GM19238 (cell line): ENCODE data around the gene CORO2B.

Experiments
- DNase-seq: peaks from one replicate; pipeline ENCODE4 v3.0.0; 2011; ENCODE audit warnings: low spot score; ENCODE audit not compliant: insufficient read length

CORO2B gene

GRCh38 chr15:68589783-68590710 lies 11.3 kb downstream of the CORO2B start:
- no peak for DNase-seq

DNA sequence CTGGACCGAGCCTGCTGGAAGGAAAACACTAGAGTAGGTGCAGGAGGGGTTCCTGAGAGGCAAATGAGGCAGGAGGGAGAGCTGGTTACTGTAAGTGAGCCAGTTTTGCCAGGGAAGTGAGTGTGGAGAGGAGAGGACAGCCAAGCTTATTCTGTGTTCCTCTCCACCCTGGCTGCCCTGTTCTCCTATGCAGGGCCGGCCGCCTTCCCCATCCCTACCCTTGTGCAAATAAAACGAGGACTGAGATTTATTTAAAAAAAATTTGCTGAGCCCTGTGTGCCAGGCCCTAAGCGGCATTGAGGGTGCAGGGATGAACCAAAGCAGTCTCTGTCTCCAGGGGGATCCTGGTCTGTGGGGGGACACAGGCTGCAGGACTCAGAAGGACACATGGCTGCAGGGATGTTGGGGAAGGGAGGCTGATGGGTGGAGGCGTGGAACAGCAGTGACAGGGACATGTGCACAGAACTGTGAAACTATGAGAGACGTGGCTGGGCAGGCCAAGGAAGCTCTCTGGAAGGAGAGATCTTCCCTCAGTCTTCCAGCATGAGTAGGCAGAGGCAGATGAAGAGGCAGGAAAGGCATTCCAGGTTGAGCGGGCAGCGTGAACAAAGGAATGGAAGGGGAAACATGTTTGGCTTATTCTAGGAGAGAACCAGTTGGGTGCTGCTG lies 12.1 kb downstream of the CORO2B start:
- no peak for DNase-seq

DNA sequence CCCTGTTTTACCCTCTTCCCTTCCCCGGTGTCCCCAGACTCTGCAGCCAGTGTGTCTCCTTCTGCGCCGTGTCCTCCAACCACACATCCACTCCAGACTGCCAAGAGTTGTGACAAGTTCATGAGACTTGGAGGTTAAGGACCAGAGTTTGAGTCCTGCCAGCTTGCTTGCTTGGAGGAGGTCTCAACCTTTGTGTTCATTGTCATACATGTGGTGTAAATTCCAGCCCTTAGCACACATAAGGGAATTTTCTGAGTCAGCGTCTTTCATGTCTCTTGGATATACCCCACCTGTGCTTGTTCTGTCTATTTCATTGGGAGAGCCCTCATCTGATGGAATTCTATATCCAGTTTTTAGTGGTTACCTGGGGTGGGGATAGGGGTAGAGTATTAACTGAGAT lies 13.3 kb downstream of the CORO2B start:
- no peak for DNase-seq

DNA sequence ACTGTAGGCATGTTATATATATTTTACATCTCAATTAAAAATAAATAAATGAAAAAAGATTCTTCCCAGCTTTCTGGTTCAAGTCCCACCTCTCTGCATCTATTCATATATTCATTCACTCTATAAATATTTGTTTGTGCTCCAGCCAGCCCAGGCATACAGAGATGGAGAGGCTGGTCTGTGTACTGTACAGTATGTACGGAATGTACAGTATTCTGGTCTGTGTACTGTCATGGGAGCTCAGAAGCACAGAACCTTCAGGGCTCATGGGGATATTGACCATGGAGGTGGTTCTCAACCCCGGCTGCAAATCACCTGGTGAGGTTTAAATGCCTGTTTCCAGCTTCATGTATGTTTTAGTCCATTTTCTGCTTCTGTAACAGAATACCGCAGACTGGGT lies 13.8 kb downstream of the CORO2B start:
- no peak for DNase-seq

DNA sequence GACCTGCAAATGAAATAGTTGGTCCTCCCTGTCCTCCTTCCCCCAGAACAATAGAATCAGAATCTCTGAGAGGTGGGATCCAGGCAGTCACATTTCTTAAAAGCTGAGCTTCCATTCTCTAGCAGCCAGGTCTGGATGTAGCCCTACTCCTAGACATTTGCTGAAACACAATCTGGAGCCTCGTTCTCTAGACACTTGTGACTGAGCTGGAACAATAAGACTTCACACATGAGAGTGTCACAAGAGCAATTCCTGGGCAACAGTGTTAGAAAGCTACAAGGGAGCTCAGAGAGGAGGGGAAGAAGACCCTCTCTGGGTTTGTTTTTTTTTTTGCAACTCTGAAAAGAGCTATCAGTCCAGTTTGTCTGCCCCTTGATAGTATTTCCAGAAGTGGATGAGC lies 14.5 kb downstream of the CORO2B start:
- no peak for DNase-seq

DNA sequence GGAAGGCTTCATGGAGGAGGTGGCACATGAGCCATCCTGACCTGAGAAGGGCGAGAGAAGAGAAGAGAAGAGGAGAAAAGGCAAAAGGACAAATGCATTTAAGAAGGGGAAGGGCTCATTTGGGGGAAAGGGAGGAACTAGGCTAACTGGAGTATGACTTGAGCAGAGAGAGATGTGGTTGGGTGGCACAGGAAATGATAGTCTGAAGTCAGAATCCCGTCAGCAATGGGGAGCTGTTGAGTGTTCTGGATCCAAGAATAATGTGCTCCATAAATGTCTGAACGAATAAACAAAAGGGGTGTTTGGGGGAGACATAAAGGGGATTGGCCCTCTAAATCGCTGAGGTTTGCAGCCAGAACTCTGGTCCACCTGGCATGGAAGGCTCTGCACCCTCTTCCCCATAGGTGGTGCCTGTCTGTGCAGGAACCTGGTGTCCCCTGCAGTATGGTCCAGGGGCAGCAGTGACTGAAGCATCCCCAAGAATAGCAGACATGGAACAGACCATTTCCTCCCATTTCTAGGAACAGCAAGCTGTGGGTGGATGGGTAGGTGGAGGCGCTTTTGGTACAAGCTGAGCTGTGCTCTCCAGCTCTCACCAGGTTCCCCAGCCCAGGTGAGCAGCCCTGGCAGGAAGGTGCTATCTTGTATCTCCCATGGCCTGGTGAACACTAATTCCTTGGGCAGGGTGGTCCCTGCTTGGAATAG lies 15.2 kb downstream of the CORO2B start:
- no peak for DNase-seq

DNA sequence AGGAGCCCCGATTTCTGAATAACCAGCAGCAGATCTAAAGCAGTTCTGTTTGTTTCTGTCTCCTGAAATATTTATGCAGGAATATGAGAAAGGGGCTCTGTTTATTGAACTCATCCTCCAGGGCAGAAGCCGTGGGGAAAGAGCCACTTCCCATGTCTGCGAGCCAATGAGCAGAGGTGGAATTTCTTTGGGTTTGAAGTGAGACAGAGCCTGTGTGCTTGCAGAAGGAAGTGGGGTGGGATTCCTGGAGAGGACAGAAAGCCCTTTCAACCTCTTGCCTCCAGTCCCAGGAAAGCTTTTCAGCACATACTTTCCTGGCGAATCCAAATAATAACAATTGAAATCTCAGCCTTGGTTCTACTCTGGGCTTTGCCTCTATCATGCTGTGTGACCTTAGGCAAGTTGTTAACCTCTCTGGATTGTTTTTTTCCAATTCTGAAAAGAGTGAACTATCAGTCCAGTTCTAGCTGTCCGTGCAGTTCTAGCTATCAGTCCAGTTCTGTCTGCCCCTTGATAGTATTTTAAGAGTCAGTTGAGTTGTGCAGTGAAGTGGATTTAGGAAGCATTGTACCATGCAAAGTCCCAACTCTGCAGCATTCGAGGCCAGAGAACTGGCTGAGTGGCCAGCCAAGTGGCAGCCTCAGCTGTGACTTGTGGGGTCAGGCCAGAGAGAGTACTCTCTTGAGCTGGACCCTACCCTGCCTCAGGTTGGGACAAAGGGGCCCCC lies 15.9 kb downstream of the CORO2B start:
- no peak for DNase-seq

DNA sequence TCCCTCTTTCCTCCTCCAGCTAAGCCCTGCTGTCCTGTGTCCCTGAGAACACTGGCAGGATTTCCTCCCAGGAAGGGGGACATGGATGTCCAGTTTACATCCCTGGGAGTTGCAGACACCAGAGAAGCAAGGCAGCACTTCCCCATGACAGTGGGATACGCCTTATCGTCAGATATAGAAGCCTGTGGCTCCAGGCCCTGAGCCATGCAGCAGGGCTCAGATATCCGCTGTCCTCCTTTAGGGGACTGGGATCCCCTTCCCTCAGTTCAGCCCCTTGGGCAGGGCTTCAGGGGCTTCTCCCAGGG lies 16.4 kb downstream of the CORO2B start:
- no peak for DNase-seq

DNA sequence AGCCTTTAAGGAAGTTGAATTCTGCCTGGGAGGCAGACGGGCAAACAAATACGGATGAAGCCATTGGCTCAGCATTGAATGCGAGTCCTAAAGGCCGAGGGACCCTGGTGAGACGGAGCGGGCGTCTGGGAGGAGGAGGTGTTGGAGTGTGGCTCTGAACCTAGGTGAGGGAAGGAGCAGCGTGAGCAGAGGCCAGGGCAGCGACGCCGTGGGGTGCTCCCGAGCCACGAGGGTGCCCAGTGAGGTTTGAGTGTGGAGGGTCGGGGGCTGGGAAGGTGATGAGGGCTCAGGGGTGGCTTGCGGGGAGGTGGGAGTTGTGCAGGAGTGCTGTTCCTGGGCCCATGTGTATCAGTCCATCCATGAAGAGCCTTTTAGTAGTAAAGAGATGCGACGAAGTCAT lies 17.0 kb downstream of the CORO2B start:
- no peak for DNase-seq

DNA sequence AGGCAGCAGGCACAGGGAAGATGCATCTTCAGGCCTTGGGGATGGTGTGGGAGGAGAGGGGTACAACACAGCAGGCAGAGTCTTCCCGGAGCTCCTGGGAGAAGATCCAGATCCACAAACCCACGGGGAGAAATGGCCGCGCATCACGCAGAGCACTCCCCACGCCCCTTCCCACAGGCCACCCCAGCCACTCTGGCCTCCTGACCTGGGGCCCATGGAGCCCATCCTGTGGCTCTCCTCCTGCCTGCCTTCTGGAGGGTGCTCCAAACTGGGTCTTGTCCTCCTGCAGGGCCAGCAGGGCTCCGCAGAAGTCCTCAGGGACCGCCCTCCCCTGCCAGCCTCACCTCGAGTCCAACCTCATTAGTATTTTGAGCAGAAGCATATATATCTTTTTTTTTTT lies 17.9 kb downstream of the CORO2B start:
- no peak for DNase-seq

DNA sequence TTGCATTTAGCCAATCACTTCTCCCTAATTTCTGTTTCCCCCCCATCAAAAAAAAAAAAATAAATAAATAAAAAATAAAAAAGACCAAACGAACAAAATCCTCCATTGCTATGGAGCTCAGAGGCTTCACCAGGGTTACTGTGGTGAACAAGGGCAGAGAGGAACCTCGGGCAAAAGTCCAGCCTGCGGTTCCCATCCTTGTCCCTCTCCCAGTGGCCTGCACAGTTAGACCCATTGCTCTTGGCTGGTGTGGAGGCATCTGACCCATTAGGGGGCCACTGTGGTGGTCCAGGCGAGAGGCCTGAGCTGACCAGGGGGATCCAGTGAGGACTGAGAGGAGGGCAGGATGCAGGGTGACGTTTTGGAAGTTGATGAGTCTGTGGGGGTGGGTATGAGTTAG lies 18.8 kb downstream of the CORO2B start:
- DNase-seq, result no peak

DNA sequence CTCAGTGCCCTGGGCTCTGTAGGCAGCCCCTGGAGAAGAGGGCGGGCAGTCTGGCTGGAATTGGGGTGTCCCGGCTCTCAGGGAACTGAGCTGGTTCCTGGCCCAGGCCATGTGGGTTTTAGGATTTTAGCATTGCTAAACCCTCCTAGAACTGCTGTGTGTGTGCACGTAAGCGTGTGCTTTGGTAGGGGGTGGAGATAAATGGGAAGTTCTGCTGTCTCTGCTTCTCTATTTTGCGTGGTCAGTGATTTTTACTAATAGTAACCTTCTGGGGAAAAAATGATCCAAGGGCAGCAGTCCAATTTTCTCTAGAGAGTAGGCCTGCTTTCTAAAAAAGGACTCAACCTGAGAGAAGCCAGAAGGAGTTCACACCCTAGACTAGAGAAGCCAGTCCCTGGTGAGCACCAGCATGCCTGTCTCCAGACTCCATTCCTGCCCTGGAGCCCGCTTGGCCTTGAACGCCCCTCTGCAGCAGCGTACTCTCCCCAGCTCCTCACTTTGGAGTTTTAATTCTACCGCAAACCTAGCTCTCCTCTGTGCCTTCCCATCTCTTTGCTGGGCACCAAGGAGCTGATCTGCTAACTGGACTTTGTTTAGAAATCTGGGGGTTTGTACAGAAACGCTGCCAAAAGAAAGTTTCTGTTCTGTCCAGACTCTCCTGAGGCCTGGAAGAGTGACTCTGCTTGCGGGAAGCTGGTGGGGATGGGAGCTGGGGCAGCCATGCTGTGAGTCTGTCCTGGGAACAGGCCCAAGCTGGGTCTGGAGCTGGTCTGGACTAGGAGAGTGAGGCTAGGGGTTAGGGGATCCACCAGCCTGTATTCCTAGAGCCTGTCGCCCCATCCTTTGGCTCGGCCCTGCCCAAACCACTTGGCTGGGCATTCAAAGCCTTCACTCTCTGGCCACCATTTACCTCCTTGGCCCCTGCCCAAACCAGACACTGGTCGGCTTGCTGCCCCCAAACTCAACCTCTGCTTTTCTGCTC lies 19.7 kb downstream of the CORO2B start:
- DNase-seq, result no peak

GRCh38 chr15:68599153-68599545 lies 20.4 kb downstream of the CORO2B start:
- no peak for DNase-seq

DNA sequence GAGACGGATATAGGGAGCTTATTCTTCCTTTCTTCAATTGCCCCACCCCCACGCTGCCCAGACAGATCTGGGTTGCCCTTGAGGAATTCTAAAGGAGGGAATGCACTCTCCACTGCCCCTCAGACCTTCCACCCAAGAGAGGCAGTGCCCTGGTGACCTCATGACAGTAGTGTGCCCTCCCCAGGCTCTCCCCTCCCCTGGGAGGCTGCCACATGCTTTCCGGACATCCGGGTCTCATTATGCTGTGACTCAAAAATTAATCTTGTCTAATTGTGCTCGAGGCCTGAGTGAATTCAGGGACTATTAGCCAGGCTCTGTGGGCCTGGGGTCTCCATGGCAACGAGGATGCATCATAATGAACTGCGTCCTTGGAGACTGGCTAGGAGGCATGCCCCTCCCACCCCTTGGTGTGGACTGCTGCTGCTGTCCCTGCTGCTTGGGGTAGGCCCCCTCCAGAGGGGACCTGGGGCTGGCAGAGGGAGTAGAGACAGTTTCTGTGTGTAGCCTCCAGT lies 20.8 kb downstream of the CORO2B start:
- DNase-seq, result no peak

DNA sequence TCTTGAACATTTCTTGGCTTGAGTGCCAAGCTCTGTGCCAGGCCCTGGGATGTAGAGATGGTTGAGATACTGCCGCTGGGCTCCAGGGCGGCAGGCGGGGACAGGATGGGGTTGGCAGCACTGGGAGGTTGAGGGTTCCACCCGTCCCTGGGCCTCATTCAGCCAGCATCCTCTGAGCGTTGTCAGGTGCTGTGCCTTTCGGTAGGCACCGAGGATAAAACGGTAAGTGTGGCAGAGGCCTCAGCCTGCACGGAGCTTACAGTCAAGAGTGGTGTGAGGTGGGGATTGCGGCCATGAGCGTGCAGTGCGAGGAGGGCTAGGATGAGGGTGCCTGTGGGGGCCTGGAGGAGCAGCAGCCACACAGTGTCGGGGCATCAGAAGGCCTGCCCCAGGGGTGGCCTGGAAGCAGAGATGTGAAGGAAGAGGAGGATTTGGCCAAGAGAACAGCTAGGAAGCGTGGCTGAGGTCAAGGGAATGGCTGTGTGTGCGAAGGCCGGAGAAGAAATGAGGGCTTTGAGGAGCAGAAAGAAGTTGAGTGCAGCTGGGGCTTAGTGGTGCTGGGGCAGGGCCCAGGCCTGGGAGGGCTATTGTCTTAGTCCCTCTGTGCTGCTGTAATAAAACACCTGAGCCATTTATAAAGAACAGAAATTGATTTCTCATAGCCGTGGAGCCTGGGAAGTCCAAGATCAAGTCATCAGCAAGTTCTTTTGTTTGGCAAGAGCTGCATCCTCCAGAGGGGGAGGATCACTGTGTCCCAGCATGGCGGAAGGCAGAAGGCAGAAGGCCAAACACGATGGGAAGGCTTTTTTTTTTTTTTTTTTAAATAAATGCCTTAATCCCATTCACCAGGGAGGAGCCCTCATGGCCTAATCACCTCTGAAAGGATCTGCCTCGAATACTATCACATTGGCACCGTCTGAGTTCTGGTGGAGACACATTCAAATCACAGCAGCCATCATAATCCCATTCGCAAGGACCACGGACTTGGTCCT lies 22.7 kb downstream of the CORO2B start:
- DNase-seq, result no peak

DNA sequence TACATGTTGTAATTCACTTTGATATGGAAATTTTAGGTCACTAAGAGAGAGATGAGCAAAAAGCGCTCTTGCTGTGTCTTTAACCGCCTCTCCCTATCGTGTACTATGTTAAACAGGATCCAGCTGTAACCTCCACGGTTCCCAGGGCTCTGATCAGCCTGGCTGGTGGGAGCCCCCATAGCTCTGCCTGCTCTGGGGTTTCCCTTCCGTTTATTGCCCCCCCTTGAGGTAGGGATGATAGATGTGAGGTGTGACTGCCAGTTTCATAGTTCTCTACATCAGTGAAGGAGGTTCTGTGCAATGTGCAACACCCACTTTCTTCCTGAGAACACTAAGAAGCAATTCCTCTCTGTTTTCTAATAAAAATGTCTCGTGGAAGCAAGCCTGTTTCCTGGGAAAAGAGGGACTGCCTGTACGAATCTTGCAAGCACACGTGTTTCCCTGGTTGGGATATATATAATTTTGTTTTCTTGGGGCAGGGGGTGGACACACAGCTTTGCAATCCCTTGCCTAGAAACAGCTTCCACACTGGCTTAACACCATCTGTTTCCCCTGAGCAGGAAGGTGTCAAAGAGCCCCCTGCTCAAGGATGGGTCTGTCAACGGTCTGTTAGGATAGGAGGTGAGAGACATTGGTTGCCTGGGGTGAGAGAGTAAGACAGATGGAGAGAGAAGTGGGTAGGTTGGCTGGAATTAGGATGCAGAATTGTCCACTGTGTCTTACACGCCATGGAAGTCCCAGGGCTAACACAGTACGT lies 23.8 kb downstream of the CORO2B start:
- DNase-seq, result no peak

DNA sequence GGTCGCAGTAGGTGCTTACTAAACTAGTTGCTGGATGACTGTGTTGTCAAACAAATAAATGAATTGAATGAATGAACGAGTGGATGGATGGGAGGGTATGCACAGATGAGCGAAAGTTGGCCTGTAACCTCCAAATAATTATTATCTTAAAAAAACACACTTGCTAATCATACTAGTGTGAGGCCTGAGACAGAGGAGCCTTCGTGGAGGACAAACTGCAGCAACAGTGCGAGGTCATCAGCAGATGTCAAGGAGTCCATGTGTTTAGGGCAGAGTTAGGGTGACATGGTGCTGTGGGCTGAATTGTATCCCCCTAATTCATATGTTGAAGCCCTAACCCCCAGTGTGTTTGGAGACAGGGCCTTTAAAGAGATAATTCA lies 24.4 kb downstream of the CORO2B start:
- DNase-seq, result no peak

DNA sequence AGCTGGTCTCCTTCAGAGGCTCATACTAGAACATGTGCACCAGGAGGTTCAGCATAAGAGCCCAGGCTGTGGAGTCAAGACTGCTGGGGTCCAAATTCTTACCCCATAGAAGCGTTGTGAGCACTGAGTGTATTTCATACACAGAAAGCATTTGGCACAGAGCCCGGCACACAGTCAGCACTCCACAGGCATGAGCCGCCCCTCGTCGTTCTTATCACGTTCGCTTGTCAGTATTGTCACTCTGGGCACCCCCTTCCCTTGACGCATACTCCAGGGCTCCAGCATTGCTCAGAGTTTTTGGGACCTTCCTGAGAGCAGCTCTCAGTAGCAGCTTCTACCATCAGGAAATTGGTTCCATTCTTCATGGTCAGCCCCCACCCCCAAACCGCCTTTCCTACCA lies 25.2 kb downstream of the CORO2B start:
- no peak for DNase-seq
